CD4-positive, alpha-beta T cell treated with Interleukin-6 for 4 hours (primary cell): ENCODE results near the gene FAM120AOS.

Source experiments
- DNase-seq: peaks from one replicate; pipeline ENCODE4 v3.0.0-alpha.2; 2020; ENCODE audit warnings: mixed read lengths

Gene FAM120AOS

DNA sequence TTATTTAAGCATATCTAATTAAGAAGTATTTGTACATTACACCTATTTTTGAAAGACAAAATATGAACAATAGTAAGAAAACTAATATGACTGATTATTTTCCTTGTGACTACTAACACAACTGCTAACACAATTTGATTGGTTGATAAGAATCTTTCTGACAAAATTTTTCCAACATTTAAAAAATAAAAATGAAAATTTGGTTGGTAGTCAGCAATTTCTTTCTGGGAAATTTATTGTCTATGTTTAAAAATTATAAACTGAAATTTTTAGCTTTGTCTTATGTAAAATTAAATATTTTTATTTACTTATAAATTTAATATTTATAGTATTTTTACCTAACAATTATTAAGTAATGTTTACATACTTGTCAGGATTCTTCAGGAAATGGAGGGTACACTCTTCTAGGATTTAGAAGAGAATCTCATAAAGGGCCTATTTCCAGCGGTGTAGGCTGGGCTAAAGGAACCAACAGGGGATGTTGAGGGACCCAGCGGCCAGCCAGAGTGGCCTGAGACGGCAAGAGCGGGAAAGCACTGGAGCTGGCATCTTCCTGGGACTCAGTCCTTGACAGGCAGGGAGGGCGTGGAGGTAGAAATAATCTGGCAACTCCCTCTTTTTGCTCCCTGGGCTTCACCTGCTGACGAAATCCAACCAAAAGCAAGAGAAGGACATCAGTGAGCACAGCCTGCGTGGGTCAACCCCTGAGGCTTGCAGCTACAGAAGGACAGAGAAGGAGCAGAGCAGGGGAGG is 16.6 kb downstream of the FAM120AOS start:
- no peak for DNase-seq

- DNase-seq: no peak
Observed at GRCh38 chr9:93436218-93436617, 17.2 kb downstream of the FAM120AOS start.

DNA sequence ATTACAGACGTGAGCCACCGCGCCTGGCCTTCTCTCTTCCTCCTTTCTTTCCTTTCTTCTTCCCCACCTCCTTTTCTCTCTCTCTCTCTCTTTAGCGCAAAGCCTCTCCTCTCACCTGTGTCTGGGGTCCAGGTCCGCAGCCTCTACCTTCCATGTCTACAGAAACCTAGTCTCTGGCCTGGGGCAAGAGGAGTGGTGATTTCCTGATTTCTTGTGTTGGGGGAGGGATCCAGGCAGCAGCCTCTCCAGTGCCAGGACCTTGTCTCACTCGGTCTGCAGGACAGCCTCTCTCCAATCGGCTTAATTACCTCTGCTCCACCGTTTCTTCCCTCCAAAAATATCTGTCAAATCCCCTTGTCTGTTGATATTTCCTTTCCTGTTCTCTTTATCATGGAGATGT is 18.0 kb downstream of the FAM120AOS start:
- DNase-seq: no peak

DNA sequence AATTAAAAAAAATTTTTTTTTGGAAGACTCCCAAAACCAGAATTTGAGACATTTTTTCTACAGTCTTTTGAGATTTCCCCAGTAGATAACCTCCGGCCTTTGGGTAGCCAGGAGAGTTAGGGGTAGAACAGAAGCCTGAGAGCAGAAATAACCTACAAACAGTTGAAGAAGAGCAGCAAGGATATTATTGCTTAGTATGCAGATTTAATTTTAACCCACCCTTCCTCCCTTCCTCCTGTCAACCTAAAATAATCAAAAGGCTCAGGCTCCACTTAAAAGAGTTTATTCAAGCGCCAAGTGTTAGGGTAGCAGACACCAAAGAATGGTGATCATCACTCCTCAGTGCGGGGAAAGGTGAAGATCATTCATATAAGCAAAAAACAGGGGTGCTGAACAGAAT is 19.3 kb downstream of the FAM120AOS start:
- no peak for DNase-seq

GRCh38 chr9:93432964-93433363 is 20.4 kb downstream of the FAM120AOS start:
- no peak for DNase-seq

DNA sequence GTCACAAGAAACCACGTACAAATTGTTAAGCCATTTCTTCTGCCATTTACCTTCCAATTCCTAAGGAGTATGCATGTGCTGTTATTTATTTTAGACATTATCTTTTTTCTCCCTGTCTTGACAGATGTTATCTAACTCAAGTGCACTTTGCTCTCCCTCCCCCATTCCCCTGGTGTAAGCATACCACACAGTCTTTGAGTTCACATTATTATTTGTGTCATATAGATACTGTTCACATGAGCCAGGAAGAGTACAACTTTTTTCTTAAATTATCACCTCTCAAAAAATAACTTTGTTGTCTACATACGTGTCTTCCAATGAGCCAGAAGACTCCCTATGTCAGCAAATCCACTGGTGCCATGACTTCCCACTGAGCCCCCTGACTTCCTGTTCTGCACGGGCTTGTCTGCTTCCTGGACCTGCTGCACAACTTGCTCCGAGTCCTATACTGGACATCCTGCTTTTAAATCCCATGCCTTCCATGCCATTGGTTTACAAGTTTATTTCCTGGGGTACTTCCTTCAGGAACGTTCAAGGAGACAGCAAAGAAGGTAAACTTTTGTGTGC is 21.8 kb downstream of the FAM120AOS start:
- DNase-seq: no peak

DNA sequence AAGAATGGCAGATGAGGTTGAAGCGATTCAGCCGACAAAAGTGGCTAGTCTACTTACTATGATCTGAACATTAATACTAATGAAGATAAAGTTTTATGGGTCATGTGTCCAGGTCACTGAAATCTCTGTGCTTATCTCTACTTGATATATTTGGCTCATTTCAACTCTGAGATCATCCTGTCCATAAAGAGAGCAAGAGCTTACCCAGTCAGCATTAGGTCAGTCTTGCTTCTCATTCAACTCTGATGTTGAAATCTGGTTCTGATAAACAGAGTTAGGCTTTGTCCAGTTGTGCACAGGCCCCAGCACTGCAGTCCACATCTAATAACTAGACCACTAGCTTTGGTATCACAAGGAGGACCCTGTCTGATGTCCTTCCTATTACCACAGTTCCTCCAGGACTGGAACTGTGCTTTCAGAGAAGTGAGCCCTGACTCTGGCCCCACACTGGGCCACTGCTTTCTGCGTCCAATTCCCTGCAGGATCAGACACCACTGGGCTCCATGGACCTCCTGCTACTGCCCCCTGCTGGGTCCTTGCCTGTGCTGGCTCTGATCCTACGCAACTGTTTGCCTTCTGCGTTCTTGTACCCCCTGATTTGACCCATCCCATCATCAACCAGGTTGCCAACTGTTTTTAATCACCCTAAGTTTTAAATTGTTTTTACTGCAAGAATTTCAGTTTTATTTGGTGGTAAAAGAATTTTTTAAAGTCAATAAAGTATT is 25.6 kb downstream of the FAM120AOS start:
- DNase-seq: no peak

DNA sequence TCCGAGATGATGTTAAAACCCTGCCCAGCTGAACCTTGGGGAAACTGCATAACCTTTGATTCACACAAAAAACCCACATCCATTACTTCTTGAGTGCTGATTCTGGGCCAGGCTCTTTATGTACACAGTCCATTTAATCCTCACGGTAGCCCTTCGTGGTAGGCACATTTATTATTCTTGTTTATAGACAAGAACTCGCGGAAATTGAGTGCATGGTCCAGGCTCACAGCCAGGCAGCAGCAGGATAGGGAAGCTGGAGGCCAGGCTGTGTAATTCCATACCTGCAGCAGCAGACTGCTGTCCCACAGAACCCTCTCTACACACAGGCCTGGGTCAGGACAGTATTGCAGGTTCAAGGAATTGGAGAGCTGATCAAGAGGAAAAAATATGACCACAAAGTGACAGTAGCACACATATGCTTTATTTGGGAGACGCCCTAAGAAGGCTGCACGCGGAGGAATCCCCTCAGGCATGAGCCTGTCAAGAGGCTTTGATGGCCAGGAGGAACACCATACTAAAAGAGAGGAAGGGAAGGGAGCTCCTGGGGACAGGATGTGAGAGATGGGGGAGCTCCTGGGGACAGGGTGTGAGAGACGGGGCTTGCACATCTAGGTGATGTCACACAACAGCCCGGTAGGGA is 30.3 kb downstream of the FAM120AOS start:
- DNase-seq: no peak

- DNase-seq: no peak
Observed at GRCh38 chr9:93419023-93419422, 34.4 kb downstream of the FAM120AOS start.

DNA sequence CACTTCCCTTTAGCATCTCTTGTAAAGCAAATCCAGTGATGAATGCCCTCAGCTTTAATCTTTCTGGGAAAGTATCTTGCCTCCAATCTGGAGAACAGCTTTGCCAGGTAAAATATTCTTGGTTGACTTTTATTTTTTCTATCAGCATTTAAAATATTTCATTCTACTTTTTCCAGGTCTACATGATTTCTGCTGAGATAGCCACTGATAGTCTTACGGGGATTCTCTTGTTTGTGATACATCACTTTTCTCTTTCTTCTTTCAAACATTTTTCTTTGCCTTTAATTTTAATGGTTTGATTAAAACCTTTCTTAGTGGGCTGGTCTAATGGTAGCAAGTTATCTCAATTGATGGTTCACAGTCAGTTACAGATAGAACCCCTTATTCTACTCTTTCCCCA is 35.8 kb downstream of the FAM120AOS start:
- DNase-seq: no peak

DNA sequence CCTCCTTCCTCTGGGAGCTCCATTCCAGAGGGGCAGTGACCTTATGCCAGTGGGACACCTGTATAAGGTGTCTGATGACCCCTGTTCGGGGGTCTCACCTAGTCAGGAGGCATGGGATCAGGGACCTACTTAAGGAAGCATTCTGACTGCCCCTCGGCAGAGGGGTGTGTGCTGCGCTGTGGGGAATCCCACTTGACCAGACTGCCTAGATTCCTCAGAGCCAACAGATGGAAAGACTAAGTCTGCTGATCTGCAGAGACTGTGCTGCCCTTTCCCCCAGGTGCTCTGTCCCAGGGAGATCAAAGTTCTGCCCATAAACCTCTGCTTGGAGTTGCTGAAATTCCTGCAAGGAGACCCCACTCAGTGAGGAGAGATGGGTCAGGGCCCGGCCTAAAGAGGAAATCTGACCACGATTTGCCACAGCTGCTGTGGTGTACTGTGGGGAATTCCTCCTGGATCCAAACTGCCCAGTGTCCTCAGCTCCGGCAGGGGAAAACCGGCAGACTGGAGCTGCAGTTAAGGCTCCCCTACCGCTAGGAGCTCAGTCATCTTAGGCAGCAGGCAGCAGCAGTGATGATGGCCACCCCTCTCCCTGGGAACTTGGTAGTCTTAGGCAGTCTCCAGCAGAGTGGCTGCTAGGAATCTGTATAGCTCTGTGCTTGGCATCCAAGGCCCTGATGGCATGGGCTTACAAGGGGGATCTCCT is 36.7 kb downstream of the FAM120AOS start:
- DNase-seq: no peak

GRCh38 chr9:93415176-93415690 is 38.1 kb downstream of the FAM120AOS start:
- DNase-seq: no peak

DNA sequence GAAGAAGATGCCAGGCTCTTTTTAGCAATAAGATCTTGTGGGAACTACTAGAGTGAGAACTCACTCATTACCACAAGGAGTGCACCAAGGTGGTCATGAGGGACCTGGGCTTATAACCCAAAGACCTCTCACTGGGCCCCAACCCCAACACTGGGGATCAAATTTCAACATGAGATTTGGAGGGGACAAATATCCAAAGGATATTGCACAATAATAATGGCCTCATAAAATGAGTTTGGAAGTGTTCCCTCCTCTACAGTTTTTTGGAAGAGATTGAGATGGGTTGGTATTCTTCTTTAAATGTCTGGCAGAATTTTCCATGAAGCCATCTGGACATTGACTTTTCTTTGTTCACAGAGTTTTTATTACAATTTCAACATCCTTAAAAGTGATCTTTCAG is 39.9 kb downstream of the FAM120AOS start:
- DNase-seq: no peak

- DNase-seq: no peak
Observed at GRCh38 chr9:93406371-93406770, 47.0 kb downstream of the FAM120AOS start.

- no peak for DNase-seq
Observed at GRCh38 chr9:93398471-93398870, 54.9 kb downstream of the FAM120AOS start.

DNA sequence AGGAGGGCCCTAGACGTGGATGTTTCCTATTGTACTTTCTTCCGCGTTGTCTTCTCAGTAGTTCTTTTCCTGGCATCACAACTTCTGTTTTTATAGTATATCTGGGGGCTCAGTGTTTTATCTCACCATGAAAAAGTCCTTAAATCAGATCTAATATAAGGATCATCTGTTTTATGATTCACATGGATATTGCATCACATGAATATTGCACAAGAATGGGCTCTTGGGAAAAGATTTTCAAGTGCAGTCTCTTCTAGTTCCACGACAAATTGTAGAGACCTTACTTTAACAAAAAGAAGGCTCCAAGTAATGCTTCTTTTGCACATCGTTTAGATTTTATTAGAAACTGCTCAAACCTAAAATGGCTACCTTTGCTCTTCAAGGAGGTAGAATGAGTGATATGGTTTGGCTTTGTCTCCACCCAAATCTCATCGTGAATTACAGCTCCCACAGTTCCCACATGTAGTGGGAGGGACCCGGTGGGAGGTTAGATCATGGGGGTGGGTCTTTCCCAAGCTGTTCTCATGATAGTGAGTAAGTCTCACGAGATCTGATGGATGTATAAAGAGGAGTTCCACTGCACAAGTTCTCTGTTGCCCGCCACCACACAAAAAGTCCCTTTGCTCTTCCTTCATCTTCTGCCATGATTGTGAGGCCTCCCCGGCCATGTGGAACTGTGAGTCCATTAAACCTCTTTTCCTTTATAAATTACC is 55.6 kb downstream of the FAM120AOS start:
- DNase-seq: no peak
